HG02970 (cell line): ENCODE data around the gene C1QL3.

ENCODE experiments used
- ATAC-seq: cut with Tn5 transposase; IDR thresholded peaks from one replicate; pipeline ENCODE4 v1.9.1; 2021; ENCODE audit warnings: mild to moderate bottlenecking, moderate library complexity, moderate number of reproducible peaks; ENCODE audit not compliant: unreplicated experiment, low FRiP score

The C1QL3 gene

DNA sequence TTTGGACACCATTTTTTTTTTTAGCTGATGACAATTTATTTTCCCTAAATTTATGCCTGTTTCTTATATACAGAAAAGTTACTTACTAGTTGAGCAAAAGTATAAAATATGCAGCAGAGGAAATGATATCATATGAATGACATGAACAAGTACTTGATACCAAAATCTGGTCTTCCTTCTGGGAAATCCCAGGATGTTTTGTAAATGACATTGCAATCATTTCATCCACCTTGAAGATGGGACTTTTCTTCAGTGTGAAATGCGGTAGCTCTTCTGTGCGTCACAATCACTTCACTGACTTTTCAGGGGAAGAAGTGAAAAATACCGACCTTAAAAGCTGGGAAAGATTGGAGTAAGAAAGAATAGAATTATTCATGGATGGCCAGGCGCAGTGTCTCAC, 23.8 kb downstream of the C1QL3 start:
- no peak for ATAC-seq

DNA sequence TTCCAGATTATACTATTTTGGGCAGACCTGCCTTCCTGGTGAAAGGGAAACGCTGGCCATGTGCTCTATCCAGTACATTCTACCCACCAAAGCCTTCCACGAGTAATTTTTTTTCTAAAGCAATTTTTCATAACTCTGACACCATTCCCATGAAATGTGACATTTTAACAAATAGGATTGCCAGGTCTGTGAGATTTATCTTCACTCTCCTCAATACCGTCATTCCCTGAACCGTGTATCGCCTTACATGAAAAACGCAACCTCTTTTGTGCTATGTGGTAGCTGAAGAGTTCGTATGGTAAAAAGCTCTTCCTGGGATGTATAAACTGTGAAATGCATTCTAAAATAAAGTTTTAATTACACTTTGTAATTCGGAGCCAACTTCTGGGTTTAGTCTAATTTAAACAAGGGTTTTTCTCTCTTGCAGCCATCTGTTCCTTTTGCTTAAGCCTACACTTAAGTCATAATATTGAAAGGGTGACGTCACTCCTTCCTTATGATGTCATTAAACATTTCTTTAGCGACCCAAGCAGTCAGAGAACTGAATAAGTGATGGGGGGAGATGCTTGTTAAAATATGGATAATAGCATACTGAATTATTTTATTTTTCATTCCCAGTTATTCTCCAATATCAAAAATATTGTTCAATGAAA, 27.7 kb downstream of the C1QL3 start:
- ATAC-seq, result no peak

DNA sequence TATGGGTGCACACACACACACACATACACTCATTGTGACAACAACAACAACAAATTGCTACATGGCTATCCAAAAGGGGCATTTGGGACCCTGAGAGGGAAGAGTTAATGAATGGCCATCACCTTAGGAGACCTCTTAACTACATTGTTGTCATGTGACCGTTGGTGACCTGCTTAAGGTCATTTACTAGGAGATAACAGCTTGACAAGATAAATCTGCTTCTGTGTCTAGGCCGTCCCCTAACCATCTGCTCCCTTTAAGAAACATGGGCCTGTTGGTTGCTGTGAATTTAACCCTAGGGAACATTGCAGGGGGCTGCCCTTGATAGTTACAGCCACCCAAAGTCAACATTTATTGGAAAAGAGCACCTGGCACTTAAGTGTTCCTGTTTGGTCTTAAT, 29.7 kb downstream of the C1QL3 start:
- no peak for ATAC-seq

DNA sequence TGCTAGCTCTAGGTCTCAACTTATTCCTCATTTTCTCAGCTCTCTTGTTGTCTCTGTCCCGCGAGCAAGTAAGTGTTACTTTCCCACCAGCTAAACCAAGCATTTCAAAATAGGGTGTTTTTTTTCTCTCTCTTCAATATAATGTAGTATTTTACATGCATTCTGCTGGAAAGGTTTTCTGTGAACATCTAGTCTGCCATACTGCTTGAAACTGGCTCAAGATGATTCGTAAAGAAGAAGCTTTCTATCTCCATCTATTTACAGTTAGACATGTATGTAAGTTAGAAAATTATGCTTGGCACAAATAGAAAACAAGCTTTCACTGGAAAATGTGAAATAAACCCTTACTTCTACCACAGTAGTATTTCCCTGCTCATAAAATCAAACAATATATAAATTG, 31.2 kb downstream of the C1QL3 start:
- ATAC-seq, result no peak

DNA sequence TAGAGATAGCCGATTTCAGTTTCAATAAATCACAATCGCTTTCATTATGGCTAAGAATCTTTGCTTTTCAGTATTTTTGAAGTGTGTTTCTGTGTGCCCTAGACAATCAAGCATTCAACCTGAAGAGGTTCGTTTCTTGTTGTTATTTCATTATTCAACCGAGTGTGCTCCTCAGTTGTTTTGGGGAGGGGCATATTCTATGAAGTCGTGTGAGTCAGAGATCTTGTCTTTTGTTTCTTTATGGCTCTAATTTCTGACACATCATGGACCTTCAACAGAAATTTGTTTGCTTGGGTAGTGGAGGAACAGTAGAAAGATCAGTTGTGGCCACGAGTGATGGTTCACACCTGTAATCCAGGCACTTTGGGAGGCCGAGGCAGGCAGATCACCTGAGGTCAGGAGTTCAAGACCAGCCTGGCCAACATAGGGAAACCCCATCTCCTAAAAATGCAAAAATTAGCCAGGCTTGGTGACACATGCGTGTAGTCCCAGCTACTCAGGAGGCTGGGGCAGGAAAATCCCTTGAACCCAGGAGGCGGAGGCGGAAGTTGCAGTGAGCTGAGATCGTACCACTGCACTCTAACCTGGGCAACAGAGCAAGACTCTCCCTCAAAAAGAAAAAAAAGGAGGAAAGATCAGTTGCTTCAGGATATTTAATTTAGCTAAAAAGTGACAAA, 38.3 kb downstream of the C1QL3 start:
- ATAC-seq, result no peak

DNA sequence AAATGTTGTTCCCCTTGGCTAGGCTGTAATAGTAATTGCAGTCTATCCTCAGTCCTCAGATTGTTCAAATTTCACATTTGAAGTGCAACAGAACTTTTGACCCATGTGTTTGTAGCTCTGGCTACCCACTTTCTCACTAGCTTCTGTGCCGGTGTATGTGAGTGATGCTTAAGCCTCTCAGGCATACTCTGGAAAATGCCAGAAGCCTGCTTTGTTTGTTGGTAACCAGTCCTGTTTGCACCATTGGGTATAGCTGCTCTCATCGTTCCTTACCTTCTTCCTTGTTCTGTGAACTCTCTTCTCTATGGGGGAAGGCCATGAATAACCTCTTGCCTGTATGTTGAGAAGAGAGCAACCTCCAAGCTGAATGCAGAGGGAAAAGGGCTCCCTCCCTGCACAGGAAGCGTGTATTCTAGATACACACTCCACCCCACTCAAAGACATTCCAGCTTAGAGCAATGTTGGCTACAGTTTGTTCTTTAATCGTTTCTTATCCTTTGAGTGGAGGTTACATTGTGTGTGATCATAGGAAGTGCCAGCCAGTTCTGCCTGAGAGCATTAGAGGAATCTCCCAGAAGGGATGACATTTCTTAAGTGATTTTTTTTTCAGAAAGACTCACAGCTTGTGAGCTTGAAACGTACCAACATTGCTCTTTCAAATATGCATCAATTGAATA, 40.5 kb downstream of the C1QL3 start:
- no peak for ATAC-seq

DNA sequence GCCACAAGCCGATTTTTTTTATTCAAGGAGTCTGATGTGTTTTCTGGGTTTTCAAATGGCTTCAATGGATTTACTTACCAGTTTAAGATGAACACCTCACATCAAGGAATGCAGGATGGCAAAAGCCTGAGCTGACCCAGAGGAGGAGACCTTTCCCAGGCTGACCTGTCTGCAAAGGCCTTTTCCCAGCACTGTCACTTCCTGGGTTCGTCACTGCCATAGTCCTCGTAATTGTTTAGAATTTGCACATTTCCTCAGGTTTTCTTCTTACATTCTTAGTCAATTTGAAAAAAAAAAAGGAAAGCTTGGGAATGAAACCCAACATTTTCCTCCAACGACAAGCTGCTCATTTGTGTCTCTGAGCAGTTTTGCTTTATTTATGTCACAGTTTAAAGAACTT, 42.9 kb downstream of the C1QL3 start:
- ATAC-seq, result no peak

DNA sequence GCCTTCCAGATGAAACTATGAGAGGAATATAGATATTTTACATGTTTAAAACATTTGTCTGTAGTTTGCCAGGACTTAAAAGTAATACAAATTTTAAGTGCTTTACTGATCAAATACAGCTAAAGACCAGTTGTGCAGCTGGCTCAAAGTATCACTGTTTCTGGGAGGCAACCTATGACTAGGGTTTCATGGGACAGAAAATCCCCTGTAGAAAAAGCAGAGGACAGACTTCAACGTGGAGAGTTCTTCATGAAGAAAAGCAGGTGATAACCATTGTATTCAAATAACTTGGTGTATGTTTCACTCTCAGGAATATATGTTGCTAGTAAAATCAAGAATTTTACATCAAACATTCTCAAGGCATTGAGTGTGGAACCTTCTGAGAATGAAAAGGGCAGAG, 43.9 kb downstream of the C1QL3 start:
- no peak for ATAC-seq

DNA sequence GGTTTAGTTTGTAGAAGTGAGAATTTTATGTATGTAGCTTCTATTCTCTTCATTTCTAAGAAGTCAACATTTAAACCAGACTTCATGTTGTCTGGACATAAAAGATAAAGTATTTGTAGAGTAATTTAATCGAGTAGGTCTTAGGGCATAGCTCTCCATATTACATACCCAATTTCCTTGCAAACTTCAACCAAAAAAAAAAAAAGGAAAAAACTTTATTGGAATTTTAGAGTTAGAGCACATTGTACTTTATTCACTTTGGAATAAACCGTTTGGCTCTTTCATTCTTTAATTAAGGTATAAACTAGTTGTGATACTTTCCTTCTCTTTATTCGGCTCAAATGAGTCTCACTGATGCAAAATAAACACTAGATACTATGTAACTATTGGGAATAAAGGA, 48.9 kb downstream of the C1QL3 start:
- ATAC-seq, result no peak

DNA sequence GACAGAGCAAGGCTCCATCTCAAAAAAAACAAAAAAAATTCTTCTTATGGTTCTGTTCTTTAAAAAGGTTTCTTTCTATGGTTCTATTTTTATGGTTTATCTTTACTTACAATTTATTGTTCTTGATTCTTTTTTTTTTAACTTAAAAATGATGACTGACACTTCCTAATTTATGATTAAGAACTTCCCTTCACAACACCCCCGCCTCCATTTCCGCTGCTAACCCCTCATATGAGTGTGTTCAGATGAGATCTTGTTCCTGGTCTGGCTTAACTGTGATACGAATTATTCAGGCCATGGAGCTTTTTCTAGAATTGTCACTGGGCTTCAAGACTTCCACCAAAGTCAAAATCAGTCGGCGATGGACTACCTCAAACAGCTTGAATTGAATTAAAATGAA, 50.9 kb downstream of the C1QL3 start:
- ATAC-seq, result no peak

DNA sequence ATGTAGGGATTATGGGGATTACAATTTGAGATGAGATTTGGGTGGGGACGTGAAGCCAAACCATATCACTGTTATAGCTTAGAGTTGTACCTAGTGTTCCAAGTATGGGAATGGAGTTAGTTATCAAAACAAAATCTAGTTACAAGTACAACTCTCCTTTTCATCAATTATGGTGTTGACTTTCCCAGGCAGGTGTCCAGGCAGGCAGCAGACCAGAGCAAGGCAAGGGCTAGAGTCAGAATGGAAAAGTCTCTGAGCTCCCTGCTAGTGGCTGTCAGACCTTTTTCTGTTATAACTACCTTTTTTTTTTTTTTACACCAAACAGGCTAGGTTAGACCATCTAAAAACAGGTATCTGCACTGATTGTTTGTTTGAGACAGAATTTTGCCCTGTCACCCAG, 55.7 kb downstream of the C1QL3 start:
- no peak for ATAC-seq
